RWPE2 (cell line): ENCODE measurements around the gene RGL3.
A peak's percentile ranks its signal among the peaks of the same experiment; 100 is the strongest.

Experiments
- ATAC-seq: fragments of 200-7000 bp; cut with Tn5 transposase; 3 replicates; pipeline ENCODE4 v1.9.1; 2021; ENCODE audit warnings: low read depth
- DNase-seq: peaks from one replicate; pipeline ENCODE4 v3.0.0-alpha.2; 2020; ENCODE audit warnings: low spot score
- H3K27ac ChIP-seq: fragments of 450-650 bp; 2 replicates; pipeline ENCODE4 v1.5.1; 2017; ENCODE audit warnings: mild to moderate bottlenecking; ENCODE audit not compliant: poor library complexity, severe bottlenecking
- H3K27me3 ChIP-seq: fragments of 250-450 bp; sonication (Bioruptor Pico); 2 replicates; pipeline ENCODE4 v1.5.1; 2021; ENCODE audit warnings: mild to moderate bottlenecking, moderate library complexity; ENCODE audit not compliant: insufficient read depth, poor library complexity, severe bottlenecking
- H3K36me3 ChIP-seq: fragments of 250-450 bp; sonication (Bioruptor Pico); 2 replicates; pipeline ENCODE4 v1.5.1; 2020; ENCODE audit warnings: low read depth, mild to moderate bottlenecking, moderate library complexity
- H3K4me1 ChIP-seq: fragments of 250-450 bp; sonication (Bioruptor Pico); 2 replicates; pipeline ENCODE4 v1.5.1; 2021; ENCODE audit warnings: mild to moderate bottlenecking, moderate library complexity; ENCODE audit not compliant: insufficient read depth, poor library complexity, severe bottlenecking
- H3K4me3 ChIP-seq: fragments of 250-450 bp; sonication (Bioruptor Pico); 2 replicates; pipeline ENCODE4 v1.5.1; 2021; ENCODE audit warnings: mild to moderate bottlenecking, moderate library complexity; ENCODE audit not compliant: severe bottlenecking
- H3K9me3 ChIP-seq: fragments of 250-450 bp; sonication (Bioruptor Pico); 2 replicates; pipeline ENCODE4 v1.5.1; 2021; ENCODE audit warnings: mild to moderate bottlenecking, moderate library complexity; ENCODE audit not compliant: severe bottlenecking
- TF ChIP-seq, protein P1 (sequence below): fragments of 450-650 bp; IDR thresholded peaks from one replicate; pipeline ENCODE4 v1.5.1; 2017; ENCODE audit warnings: mild to moderate bottlenecking, moderate library complexity; ENCODE audit not compliant: poor library complexity, severe bottlenecking

The RGL3 gene

DNA sequence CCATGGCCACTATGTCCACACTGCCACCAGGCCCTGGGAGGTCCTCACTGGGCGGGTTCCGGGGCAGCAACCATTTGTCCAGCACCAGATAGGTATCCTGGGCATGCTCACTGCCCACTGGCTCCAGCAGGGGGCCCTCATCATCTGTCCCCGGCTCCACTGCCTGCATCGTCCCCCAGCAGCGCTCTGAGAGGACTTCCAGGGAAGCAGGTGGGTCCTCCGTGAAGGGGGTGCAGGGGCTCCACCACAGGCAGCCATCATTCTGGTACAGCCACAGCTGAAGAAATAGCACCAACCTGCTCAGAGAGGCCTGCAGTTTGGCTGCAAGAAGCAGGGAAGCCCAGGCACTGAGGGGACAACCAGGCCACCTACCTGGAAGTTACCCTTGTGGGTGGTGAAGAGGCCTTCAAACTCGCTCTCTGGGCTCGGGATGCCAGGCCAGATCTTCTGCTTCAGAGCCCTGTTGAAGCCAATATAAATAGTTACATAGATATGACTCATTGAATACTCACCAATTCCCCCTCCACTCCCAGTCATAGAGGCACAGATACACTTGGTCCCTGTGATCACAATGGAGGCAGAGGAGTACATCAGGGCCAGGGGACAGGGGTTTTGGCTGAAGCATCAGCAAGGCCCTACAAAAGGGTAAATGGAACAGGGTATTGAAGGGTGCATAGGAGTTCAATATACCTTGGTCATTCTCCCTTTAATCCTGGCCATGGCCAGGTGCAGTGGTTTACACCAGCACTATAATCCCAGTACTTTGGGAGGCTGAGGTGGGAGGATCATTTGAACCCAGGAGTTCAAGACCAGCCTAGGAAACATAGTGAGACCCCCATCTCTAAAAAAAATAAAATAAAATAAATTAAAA is 40.6 kb downstream of the RGL3 start:
- H3K4me1 ChIP-seq, result peaks cover 30% of the 10 kb centered on the region
- H3K9me3 ChIP-seq, result no peaks in the 10 kb centered on the region
- ATAC-seq (peak; percentile 14), DNase-seq (no peak)
- H3K4me3 ChIP-seq, result no peak overlapping the region
- H3K27me3 ChIP-seq, result no peaks in the 10 kb centered on the region
- peaks cover 12% of the 10 kb centered on the region for H3K36me3 ChIP-seq
- TF ChIP-seq, protein P1, sequence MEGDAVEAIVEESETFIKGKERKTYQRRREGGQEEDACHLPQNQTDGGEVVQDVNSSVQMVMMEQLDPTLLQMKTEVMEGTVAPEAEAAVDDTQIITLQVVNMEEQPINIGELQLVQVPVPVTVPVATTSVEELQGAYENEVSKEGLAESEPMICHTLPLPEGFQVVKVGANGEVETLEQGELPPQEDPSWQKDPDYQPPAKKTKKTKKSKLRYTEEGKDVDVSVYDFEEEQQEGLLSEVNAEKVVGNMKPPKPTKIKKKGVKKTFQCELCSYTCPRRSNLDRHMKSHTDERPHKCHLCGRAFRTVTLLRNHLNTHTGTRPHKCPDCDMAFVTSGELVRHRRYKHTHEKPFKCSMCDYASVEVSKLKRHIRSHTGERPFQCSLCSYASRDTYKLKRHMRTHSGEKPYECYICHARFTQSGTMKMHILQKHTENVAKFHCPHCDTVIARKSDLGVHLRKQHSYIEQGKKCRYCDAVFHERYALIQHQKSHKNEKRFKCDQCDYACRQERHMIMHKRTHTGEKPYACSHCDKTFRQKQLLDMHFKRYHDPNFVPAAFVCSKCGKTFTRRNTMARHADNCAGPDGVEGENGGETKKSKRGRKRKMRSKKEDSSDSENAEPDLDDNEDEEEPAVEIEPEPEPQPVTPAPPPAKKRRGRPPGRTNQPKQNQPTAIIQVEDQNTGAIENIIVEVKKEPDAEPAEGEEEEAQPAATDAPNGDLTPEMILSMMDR, result no peak
- H3K27ac ChIP-seq, result peak overlapping the region; percentile 73

- ATAC-seq (no peak), DNase-seq (no peak)
- no peaks in the 10 kb centered on the region for H3K27me3 ChIP-seq
- no peak overlapping the region for H3K4me3 ChIP-seq
- no peaks in the 10 kb centered on the region for H3K9me3 ChIP-seq
- H3K4me1 ChIP-seq, result peaks cover 30% of the 10 kb centered on the region
- TF ChIP-seq, protein P1, result no peak
- H3K27ac ChIP-seq, result peak overlapping the region; percentile 73
- peaks cover 12% of the 10 kb centered on the region for H3K36me3 ChIP-seq
Observed at GRCh38 chr19:11377756-11378155, 41.4 kb downstream of the RGL3 start.

GRCh38 chr19:11377237-11377636 is 41.9 kb downstream of the RGL3 start:
- H3K9me3 ChIP-seq, result no peaks in the 10 kb centered on the region
- H3K4me3 ChIP-seq, result no peak overlapping the region
- H3K36me3 ChIP-seq, result peaks cover 12% of the 10 kb centered on the region
- TF ChIP-seq, protein P1, result no peak
- H3K27ac ChIP-seq, result peak overlapping the region; percentile 73
- H3K4me1 ChIP-seq, result peaks cover 30% of the 10 kb centered on the region
- ATAC-seq, result no peak
- no peak for DNase-seq
- no peaks in the 10 kb centered on the region for H3K27me3 ChIP-seq

DNA sequence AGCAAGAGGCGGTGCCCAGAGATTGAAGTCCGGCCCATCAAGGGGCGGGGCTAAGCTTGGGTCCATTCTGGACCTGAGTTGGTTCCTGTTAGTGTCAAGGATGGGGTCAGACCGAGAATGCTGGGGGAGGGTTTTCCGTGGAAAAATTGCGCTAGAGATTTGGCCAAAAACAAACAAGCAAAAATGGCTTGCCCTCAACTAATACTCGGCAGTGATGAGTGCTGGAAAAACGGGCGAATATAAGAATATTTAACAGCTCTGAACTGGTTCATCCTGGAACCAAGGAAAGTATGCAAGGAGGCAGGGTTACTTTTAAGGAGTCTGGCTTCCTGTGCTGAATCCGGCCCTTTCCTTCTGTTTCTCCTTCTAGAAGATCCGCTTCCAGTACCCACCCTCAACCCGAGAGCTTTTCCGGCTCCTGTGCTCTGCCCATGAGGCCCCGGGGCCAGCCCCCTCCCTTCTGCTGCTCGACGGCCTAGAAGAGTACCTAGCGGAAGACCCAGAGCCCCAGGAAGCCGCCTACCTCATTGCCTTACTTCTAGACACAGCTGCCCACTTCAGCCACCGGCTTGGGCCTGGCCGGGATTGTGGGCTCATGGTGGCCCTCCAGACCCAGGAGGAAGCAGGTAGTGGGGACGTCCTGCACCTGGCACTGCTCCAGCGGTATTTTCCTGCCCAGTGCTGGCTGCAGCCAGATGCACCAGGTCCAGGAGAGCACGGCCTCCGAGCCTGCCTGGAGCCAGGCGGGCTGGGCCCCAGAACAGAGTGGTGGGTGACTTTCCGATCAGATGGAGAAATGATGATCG is 43.8 kb downstream of the RGL3 start:
- ATAC-seq, result 0 out of 3 replicates have a peak, but pooled peaks have one; percentile 2
- no peak for DNase-seq
- TF ChIP-seq, protein P1, result no peak
- Histone ChIP-seq H3K9me3 (no peaks in the 10 kb centered on the region), H3K4me1 (peaks cover 29% of the 10 kb centered on the region), H3K36me3 (peaks cover 12% of the 10 kb centered on the region), H3K27ac (peak overlapping the region; percentile 73), H3K4me3 (peak overlapping the region; percentile 64), H3K27me3 (no peaks in the 10 kb centered on the region)
